A673 (cell line): ENCODE results near the gene MMP24OS.

Source experiments
- EZH2 ChIP-seq: fragments of 200-600 bp; sonication (generic); IDR thresholded peaks from 2 replicates; pipeline ENCODE4 v1.6.1; 2017; ENCODE audit warnings: borderline replicate concordance, low read depth, mild to moderate bottlenecking, mixed read lengths, antibody characterized with exemption, low read length; ENCODE audit not compliant: poor library complexity, severe bottlenecking
- TF ChIP-seq, protein P1 (sequence below): fragments of 300-800, 200-600 bp; sonication (generic); conservative IDR thresholded peaks from 2 replicates; pipeline ENCODE4 v1.5.1; 2017; ENCODE audit warnings: low read depth, mild to moderate bottlenecking, antibody characterized with exemption, low read length, moderate library complexity, mixed read lengths

DNA sequence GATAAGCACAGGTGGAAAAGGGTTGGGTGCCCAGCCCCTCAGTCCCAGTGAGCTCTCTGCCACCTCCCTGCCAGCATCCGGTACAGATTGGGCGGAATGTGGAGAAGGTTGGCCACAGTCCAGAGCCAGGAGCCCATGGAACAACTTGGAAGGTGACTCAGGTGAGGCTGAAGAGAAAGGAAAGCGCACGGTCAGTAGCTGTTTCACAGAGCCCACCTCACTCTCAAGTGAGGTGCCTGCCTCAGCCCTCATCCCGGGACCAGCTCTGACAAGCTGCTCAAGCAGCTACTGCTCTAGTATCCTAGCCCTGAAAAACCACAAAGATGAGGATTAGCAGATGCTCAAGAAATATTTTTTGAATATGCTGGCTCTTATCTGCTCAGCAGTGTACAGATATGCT, 1.1 kb upstream of the MMP24OS start:
- no peak for TF ChIP-seq EZH2
- TF ChIP-seq, protein P1, sequence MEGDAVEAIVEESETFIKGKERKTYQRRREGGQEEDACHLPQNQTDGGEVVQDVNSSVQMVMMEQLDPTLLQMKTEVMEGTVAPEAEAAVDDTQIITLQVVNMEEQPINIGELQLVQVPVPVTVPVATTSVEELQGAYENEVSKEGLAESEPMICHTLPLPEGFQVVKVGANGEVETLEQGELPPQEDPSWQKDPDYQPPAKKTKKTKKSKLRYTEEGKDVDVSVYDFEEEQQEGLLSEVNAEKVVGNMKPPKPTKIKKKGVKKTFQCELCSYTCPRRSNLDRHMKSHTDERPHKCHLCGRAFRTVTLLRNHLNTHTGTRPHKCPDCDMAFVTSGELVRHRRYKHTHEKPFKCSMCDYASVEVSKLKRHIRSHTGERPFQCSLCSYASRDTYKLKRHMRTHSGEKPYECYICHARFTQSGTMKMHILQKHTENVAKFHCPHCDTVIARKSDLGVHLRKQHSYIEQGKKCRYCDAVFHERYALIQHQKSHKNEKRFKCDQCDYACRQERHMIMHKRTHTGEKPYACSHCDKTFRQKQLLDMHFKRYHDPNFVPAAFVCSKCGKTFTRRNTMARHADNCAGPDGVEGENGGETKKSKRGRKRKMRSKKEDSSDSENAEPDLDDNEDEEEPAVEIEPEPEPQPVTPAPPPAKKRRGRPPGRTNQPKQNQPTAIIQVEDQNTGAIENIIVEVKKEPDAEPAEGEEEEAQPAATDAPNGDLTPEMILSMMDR: no peak
